HepG2 (cell line): ENCODE results near the gene ARHGAP10. TPM values are rescaled to one million over a fixed set of nuclear protein-coding genes. Genes with fewer than 3 reads are reported as not detected.
A peak's percentile ranks its signal among the peaks of the same experiment; 100 is the strongest.
"Not testable (repeated sequence)": the region's sequence is repeated elsewhere in the genome, so short reads cannot be mapped to it uniquely, and the experiment has no call there.

Experiments used
- ATAC-seq: fragments of 200-7000 bp; cut with Tn5 transposase; 3 replicates; pipeline ENCODE4 v1.9.1; 2020; ENCODE audit warnings: mild to moderate bottlenecking, moderate library complexity
- BruUV-seq: library from RNA; stranded (reverse); fragments of 400-500 nt; replicated peaks from 2 replicates; lab custom pipeline; 2021; lab: Mats Ljungman, UMichigan
- CTCF ChIA-PET: fragments of 300-600 bp; formaldehyde crosslinking; extraction: SDS; loops from one replicate; lab custom pipeline; 2021; ENCODE audit warnings: low total read pairs, inconsistent platforms, low intra/inter-chr PET ratio; lab: Yijun Ruan, JAX
- POLR2A ChIA-PET: fragments of 350-600 bp; sonication (Branson Sonifier 250); formaldehyde crosslinking; loops from one replicate; lab custom pipeline; 2020; ENCODE audit warnings: antibody characterized with exemption, inconsistent platforms; lab: Yijun Ruan, JAX
- DNase-seq: peaks from one replicate; pipeline ENCODE4 v3.0.0-alpha.2; 2015; ENCODE audit warnings: low spot score
- FAIRE-seq: peaks from 3 replicates; lab custom pipeline; 2011; peaks lifted over from hg19 to GRCh38; lab: Jason Lieb, UNC
- H2AFZ ChIP-seq: one replicate; pipeline ENCODE4 v1.6.1; 2011; ENCODE audit warnings: low read length, inconsistent platforms
- H3K27ac ChIP-seq: fragments of 300-600 bp; 3 replicates; pipeline ENCODE4 v1.8.0; 2011; ENCODE audit warnings: mixed run types, mild to moderate bottlenecking, mixed read lengths, low read length, inconsistent platforms; ENCODE audit not compliant: insufficient read depth; ENCODE audit errors: extremely low read length
- H3K27me3 ChIP-seq, 2 experiments: fragments of 200-600 bp in 1 of 2; 2 replicates in 1 of 2; 3 replicates in 1 of 2; pipeline versions ENCODE4 v1.6.0 to v1.8.0; 2011; ENCODE audit warnings: low read length in 2 of 2, mild to moderate bottlenecking in 2 of 2, moderate library complexity in 2 of 2, inconsistent platforms in 1 of 2; ENCODE audit not compliant: insufficient read depth in 2 of 2, control insufficient read depth in 1 of 2
- H3K36me3 ChIP-seq, 2 experiments: fragments of 200-600 bp in 1 of 2; replicated peaks in 1 of 2; 2 replicates in 1 of 2; 3 replicates in 1 of 2; pipeline versions ENCODE4 v1.5.1 to v1.8.0; 2011; ENCODE audit warnings: low read length in 2 of 2, inconsistent platforms in 1 of 2; ENCODE audit not compliant: insufficient read depth in 2 of 2, control insufficient read depth in 1 of 2
- H3K4me1 ChIP-seq: 2 replicates; pipeline ENCODE4 v1.5.1; 2012; ENCODE audit warnings: low read length, inconsistent platforms; ENCODE audit not compliant: insufficient read depth
- H3K4me2 ChIP-seq: 2 replicates; pipeline ENCODE4 v1.6.0; 2011; ENCODE audit warnings: low read depth, low read length, inconsistent platforms
- H3K4me3 ChIP-seq, 3 experiments: fragments of 200-600 bp in 1 of 3; sonication (generic), shearing (Covaris generic) in 1 of 3; replicated peaks in 1 of 3; 2 replicates each; pipeline ENCODE4 v1.5.1; 2011 to 2016; ENCODE audit warnings: low read length in 3 of 3, inconsistent platforms in 2 of 3, low read depth in 2 of 3, mild to moderate bottlenecking in 2 of 3, control low read depth in 1 of 3, mixed read lengths in 1 of 3; ENCODE audit not compliant: insufficient read depth in 1 of 3
- H3K79me2 ChIP-seq: one replicate; pipeline ENCODE4 v1.6.1; 2011; ENCODE audit warnings: low read length, inconsistent platforms; ENCODE audit not compliant: insufficient read depth
- H3K9ac ChIP-seq: 2 replicates; pipeline ENCODE4 v1.6.0; 2011; ENCODE audit warnings: mild to moderate bottlenecking, low read depth, low read length, inconsistent platforms; ENCODE audit not compliant: insufficient read depth
- H3K9me3 ChIP-seq: 2 replicates; pipeline ENCODE4 v1.5.1; 2012; ENCODE audit warnings: mild to moderate bottlenecking, low read length
- H4K20me1 ChIP-seq: 2 replicates; pipeline ENCODE4 v1.6.0; 2011; ENCODE audit warnings: inconsistent platforms, mild to moderate bottlenecking, low read length, moderate library complexity; ENCODE audit not compliant: insufficient read depth
- ATF7 ChIP-seq, 2 experiments: fragments of 450-650 bp in 1 of 2; sonication (generic) in 1 of 2; formaldehyde crosslinking in 1 of 2; IDR thresholded peaks; 2 replicates each; pipeline versions ENCODE4 v1.4.0 to v1.6.1; 2016 to 2020; ENCODE audit warnings: antibody characterized with exemption in 1 of 2, mild to moderate bottlenecking in 1 of 2, missing genetic modification reagents in 1 of 2
- CREB1 ChIP-seq, 2 experiments: fragments of 450-650 bp in 1 of 2; IDR thresholded peaks; 2 replicates each; pipeline ENCODE4 v1.6.1; 2016 to 2017; ENCODE audit warnings: control low read depth in 1 of 2, mild to moderate bottlenecking in 1 of 2, missing compliant biosample characterization in 1 of 2, missing genetic modification characterization in 1 of 2
- ZFP36 ChIP-seq: fragments of 150-350 bp; IDR thresholded peaks from 2 replicates; pipeline ENCODE4 v1.6.1; 2018; ENCODE audit warnings: borderline replicate concordance, low read length, low read depth; ENCODE audit not compliant: partially characterized antibody
- WGBS: methylation state at CpG from one replicate; pipeline ENCODE4 v1.1.6; 2017; ENCODE audit warnings: low lambda C conversion rate; 5-methylcytosine and 5-hydroxymethylcytosine counted together
- in situ Hi-C: cut with HindIII; loops from 2 replicates; pipeline ENCODE4 v1.10.0; 2017; ENCODE audit warnings: low pct_unique_long_range_greater_than_20kb; ENCODE audit not compliant: extremely low pct_ligation_motif_present
- intact Hi-C: fragments of 100-400 bp; cut with micrococcal nuclease; formaldehyde crosslinking; loops from one replicate; pipeline ENCODE4 v1.10.0; 2022; ENCODE audit not compliant: unreplicated experiment
- polyA plus RNA-seq, 8 experiments: library from polyadenylated mRNA; depleted of rRNA in 3 of 8; stranded (reverse) in 7 of 8; unstranded in 1 of 8; fragments of >200 nt; fragmentation: Illumina TruSeq in 4 of 8; extraction: Trizol in 4 of 8; gene quantifications; 2 replicates each; pipeline versions ENCODE4 v1.2.1 to v1.2.3, GENCODE V29; 2011 to 2016; ENCODE audit warnings: low read depth in 4 of 8, missing spikeins in 1 of 8, mixed read lengths in 1 of 8; ENCODE audit not compliant: insufficient read depth in 1 of 8
- total RNA-seq, 5 experiments: library from RNA; depleted of rRNA; stranded (reverse); fragments of >200 nt; fragmentation: Illumina TruSeq; extraction: Trizol; gene quantifications; 2 replicates each; pipeline ENCODE4 v1.2.3, GENCODE V29; 2016; ENCODE audit warnings: low read depth in 1 of 5

ARHGAP10 gene
- total and polyA plus RNA-seq, 2 of the 13 experiments (the other 11 are each of a cell fraction or from before 2014, with no cell fraction given), result 0.45 to 1.6 TPM

DNA sequence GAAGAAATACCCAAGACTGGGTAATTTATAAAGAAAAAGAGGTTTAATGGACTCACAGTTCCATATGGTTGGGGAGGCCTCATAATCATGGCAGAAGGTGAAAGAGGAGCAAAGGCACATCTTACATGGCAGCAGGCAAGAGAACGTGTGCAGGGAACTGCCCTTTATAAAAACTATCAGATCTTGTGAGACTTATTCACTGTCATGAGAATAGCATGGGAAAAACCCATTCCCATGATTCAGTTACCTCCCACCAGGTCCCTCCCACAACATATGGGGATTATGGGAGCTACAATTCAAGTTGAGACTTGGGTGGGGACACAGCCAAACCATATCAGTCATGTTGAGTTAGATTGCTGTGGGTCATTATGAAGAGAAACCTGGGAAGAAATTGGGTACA lies 153.3 kb downstream of the ARHGAP10 start:
- intact Hi-C loops, CTCF ChIA-PET: not testable (repeated sequence)

DNA sequence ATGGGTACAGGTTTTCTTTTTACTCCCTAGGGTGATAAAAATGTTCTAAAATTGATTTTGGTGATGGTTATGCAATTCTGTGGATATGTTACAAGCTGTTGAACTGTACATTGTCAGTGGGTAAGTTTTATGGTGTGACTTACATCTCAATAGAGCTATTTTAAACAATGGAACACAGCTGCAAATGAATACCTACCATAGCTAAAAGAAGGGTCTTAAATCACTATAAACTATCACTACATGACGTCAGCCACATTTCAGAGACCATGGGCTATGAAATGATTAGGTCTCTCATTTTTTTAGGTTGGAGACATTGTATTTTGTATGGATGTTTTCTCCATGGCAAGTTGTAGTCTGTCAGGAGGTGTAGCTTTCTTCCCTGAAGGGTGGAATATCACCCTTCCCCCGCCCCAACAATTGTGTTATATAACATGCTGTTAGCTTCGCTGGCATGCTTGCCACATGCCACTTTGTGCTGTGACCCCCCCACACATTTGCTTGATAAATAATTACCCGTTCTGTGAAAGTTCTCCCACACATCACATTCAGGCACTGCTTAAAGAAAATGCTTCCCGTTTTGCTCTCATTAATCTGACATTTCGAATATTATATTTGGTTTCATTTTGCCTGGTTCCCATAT lies 159.7 kb downstream of the ARHGAP10 start:
- no TSS peak for BruUV-seq
- Histone ChIP-seq H3K27me3 (no peaks in the 10 kb centered on the region), H3K4me1 (no peaks in the 10 kb centered on the region), H3K79me2 (no peaks in the 10 kb centered on the region), H3K27ac (no peak overlapping the region)
- TF ChIP-seq ZFP36, result no peak
- peak; percentile 54 for TF ChIP-seq CREB1 (IDR thresholded peaks at IDR 0.05)
- no peak for TF ChIP-seq CREB1 (CRISPR knock-in tag; IDR thresholded peaks at IDR 0.05)
- 0 out of 2 replicates have a peak, but pooled peaks have one; percentile 13 for TF ChIP-seq ATF7 (IDR thresholded peaks at IDR 0.05)
- TF ChIP-seq ATF7 (CRISPR knock-in tag; IDR thresholded peaks at IDR 0.05), result no peak
- TF ChIP-seq, all 625 proteins: peak for 2
- Histone ChIP-seq H3K9me3 (0 out of 2 replicates have a peak, but pooled peaks cover 6% of the 10 kb centered on the region), H4K20me1 (no peaks in the 10 kb centered on the region), H3K4me3 (no peak overlapping the region), H2AFZ (no peak overlapping the region), H3K36me3 (no peaks in the 10 kb centered on the region), H3K4me2 (no peak overlapping the region), H3K9ac (no peak overlapping the region)
- 63% methylated on average over 6 of the region's 6 CpGs for WGBS
- intact Hi-C loops (no loop called here), in situ Hi-C loops (no loop called here)
- DNase-seq (no peak), FAIRE-seq (no peak), ATAC-seq (no peak)
- ChIA-PET CTCF (no interaction called here), POLR2A (no interaction called here)

More for the DNA sequence above, 153.3 kb downstream of the ARHGAP10 start:
- H3K4me1 ChIP-seq, in situ Hi-C loops, BruUV-seq, H3K36me3 ChIP-seq, H3K79me2 ChIP-seq, ATAC-seq, FAIRE-seq, H3K27me3 ChIP-seq, H3K4me3 ChIP-seq, POLR2A ChIA-PET, H4K20me1 ChIP-seq, H2AFZ ChIP-seq, H3K9me3 ChIP-seq, H3K4me2 ChIP-seq, H3K9ac ChIP-seq, DNase-seq, H3K27ac ChIP-seq: not testable (repeated sequence)
- WGBS, result 57% methylated on average over 1 of the region's 1 CpG
